Astrocyte of the cerebellum (primary cell): Measurements from ENCODE around the gene LSM11.

Experiments used
- DNase-seq: peaks from one replicate; pipeline ENCODE4 v3.0.0-alpha.2; 2011; ENCODE audit warnings: low read depth
- H3K4me3 ChIP-seq: 2 replicates; pipeline ENCODE4 v1.5.1; 2011; ENCODE audit warnings: mild to moderate bottlenecking, low read depth, low read length, moderate library complexity
- CTCF ChIP-seq: IDR thresholded peaks from 2 replicates; pipeline ENCODE4 v1.5.1; 2012; ENCODE audit warnings: low read length, low read depth, moderate library complexity, mild to moderate bottlenecking; ENCODE audit errors: missing control alignments
- in situ Hi-C: cut with HindIII; loops from 2 replicates; pipeline ENCODE4 v1.10.0; 2017; ENCODE audit warnings: low sequenced_read_pairs

The LSM11 gene

GRCh38 chr5:157735991-157736390 is 7.5 kb upstream of the LSM11 start:
- no peak for TF ChIP-seq CTCF
- no peak for DNase-seq
- in situ Hi-C loops, result no loop called here

GRCh38 chr5:157739388-157740228 is 3.9 kb upstream of the LSM11 start:
- H3K4me3 ChIP-seq, result no peak overlapping the region
- no peak for DNase-seq
- no peak for TF ChIP-seq CTCF
- in situ Hi-C loops, result no loop called here

More at GRCh38 chr5:157735991-157736390, 7.5 kb upstream of the LSM11 start:
- no peak overlapping the region for H3K4me3 ChIP-seq

GRCh38 chr5:157740229-157740610 is 3.3 kb upstream of the LSM11 start:
- in situ Hi-C loops, result no loop called here
- TF ChIP-seq CTCF, result peak; percentile 52
- no peak overlapping the region for H3K4me3 ChIP-seq
- DNase-seq, result no peak

GRCh38 chr5:157741131-157741530 is 2.4 kb upstream of the LSM11 start:
- no peak for TF ChIP-seq CTCF
- in situ Hi-C loops, result no loop called here
- DNase-seq, result no peak

GRCh38 chr5:157744051-157745011 is 819 bp downstream of the LSM11 start:
- TF ChIP-seq CTCF, result no peak
- in situ Hi-C loops, result no loop called here
- H3K4me3 ChIP-seq, result peak overlapping the region; percentile 65
- DNase-seq, result no peak

More at GRCh38 chr5:157741131-157741530, 2.4 kb upstream of the LSM11 start:
- no peak overlapping the region for H3K4me3 ChIP-seq

- in situ Hi-C loops, result no loop called here
- no peak for TF ChIP-seq CTCF
- no peak for DNase-seq
- no peak overlapping the region for H3K4me3 ChIP-seq
Measured at GRCh38 chr5:157745041-157745456, 1.5 kb downstream of the LSM11 start.
